Measurements from ENCODE around the gene NCLN.
"Not testable (repeated sequence)": the region's sequence is repeated elsewhere in the genome, so short reads cannot be mapped to it uniquely, and the experiment has no call there.

NCLN gene, protein sequence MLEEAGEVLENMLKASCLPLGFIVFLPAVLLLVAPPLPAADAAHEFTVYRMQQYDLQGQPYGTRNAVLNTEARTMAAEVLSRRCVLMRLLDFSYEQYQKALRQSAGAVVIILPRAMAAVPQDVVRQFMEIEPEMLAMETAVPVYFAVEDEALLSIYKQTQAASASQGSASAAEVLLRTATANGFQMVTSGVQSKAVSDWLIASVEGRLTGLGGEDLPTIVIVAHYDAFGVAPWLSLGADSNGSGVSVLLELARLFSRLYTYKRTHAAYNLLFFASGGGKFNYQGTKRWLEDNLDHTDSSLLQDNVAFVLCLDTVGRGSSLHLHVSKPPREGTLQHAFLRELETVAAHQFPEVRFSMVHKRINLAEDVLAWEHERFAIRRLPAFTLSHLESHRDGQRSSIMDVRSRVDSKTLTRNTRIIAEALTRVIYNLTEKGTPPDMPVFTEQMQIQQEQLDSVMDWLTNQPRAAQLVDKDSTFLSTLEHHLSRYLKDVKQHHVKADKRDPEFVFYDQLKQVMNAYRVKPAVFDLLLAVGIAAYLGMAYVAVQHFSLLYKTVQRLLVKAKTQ

DNA sequence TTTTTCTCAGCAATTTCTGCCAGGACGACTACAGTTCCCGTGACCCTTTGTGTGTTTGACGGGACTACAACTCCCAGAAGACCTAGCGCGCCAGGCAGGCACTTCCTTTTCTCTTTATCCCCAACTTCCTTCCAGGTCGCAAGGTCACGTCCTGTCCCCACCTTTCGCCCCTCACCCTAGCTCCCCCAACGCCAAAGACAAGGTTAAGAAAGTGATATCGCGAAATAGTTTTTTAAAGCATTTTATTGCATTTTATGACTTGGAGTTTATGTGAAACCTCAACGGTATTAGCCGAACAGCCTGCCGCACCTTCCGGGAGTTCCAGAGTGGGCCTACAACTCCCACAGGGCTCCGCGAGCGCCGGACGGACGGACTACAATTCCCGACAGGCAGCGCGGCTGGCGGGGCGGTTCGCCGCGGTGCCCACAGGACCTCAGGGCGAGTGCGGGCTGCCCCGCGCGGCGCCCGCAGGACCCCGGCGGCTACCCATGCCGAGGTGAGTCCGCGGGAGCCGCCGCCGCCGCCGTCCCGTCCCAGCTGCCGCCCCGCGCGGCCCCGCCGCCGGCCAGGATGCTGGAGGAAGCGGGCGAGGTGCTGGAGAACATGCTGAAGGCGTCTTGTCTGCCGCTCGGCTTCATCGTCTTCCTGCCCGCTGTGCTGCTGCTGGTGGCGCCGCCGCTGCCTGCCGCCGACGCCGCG lies at the start of gene NCLN:
NCLN (plus strand) TSS at position 470 of the 699 bp plus-strand sequence; CDS start at position 571, 101 bp downstream.
- peak; percentile 96 for DNase-seq

DNA sequence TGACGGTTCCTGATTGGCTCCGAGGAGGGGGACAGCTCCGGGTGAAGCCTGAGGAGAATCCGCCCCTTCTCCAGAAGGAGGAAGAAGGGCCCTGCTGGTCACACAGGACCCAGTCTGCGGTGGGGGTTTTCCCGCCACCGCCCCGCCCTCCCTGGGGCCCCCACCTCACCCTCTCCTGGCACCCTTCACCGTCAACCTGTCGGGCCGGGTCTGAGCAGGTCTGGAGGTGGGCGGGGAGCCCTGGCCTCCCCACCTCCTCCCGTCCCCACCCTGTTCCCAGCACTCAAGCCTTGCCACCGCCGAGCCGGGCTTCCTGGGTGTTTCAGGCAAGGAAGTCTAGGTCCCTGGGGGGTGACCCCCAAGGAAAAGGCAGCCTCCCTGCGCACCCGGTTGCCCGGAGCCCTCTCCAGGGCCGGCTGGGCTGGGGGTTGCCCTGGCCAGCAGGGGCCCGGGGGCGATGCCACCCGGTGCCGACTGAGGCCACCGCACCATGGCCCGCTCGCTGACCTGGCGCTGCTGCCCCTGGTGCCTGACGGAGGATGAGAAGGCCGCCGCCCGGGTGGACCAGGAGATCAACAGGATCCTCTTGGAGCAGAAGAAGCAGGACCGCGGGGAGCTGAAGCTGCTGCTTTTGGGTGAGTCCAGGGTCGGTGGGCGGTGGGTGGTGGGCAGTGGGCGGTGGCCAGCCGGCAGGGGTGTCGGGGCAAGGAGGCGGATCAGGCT lies 49.6 kb upstream of the NCLN start, which contains the start of gene GNA15:
GNA15 (plus strand) TSS at position 73 of the 723 bp plus-strand sequence; CDS start at position 491, 418 bp downstream.
- DNase-seq, result no peak

DNA sequence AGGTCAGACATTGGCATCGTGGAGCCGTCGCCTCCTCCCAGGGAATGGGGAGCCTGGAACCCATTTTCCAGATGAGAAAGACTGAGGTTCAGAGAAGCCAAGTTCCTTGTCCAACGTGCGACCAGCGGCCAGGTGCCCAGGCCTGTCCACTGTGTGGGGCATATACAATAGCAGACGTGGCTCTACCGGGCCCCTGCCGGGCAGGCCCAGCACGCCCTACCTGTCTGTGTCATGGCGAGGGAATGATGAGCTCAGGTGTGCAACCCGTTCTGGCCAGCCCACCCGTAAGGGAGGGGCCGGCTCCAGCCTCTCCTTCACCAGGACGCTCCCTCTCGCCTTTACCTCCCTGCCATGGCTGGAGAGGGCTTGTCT lies 49.1 kb upstream of the NCLN start:
- no peak for DNase-seq

DNA sequence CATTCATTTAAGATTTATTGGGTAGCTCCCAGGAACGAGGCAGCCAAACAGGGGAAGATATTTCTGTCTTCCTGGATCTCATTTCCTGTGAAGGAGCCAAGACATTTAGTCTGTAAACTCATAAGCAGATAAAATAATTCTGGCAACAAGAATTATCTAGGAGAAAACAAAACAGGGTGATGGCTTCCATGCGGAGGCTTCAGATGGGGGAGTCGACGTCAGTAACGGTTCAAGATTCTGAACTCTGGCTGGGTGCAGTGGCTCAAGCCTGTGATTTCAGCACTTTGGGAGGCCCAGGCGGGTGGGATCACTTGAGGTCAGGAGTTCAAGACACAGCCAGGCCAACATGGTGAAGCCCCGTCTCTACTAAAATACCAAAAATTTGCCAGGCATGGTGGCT lies 48.6 kb upstream of the NCLN start:
- no peak for DNase-seq

DNA sequence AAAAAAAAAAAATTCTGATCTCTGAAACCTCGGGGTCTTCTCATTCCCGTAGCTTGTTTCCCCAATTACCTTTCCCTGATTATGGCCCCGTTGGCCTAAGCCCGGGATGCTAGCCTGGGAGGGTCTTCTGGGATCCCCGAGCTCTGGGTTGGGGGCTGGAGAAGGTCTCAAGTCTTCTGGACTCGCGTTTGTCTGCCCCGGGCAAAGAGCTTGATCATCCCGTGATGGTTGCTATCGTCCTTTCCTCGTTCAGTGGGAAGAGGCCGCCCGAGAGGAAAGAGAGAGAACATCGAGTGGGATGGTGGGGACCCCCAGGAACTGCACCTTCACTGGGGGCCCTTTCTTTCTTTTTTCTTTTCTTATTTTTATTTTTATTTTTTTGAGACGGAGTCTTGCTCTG lies 47.5 kb upstream of the NCLN start:
- no peak for DNase-seq

DNA sequence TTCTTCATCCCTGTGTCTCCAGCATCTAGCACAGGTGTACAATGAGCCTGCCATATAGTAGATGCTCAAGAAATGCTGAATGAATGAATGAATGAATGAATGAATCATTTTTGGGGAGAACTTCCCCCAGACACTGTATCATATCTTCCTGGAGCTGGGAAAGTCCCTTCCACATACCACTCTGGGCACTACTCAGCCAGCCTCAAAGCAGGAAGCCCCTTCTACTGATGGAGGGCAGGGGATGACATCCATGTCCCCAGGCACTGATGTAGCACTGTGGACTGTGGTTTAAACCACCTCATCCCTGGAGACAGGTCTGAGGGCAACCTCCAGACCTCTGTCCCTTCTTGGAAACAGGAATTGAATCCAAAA lies 45.1 kb upstream of the NCLN start:
- DNase-seq, result no peak

DNA sequence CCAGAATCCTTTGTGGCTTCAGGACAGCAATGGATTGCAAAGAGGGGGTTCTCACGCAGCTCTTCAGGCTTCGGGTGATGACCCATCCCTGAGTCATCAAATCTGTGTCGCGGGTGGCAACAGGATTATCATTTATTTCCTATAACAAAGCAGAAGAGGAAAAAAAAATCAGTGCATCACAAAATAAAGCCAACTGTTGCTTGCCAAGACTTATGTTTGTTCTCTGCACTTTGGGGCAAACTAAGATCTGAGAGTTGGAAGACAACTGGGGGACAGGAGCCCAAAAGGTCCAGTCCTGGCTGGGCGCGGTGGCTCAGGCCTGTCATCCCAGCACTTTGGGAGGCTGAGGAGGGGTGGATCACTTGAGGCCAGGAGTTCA lies 43.4 kb upstream of the NCLN start:
- DNase-seq, result no peak

DNA sequence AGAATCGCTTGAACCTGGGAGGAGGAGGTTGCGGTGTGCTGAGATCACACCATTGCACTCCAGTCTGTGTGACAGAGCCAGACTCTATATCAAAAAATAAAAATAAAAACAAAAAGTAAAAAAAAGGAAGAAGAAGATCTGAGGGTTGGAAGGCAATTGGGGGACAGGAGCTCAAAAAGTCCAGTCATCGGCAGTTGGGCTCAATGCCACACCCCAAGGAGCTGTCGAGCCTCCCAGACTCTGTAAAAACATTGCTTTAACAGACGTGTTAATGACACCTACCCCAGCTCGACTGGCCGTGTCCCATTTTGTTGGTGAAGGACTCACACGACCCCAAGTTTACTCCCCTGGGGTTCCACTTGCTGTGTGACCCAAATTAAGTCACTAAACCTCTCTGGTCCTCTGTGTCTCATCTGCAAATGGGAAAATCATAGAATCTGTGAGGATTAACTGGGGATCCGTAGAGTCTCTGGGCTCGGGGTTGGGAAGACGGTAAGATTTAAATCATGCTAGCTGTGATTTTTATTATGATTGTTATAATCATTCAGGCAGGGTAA lies 42.9 kb upstream of the NCLN start:
- DNase-seq, result no peak

DNA sequence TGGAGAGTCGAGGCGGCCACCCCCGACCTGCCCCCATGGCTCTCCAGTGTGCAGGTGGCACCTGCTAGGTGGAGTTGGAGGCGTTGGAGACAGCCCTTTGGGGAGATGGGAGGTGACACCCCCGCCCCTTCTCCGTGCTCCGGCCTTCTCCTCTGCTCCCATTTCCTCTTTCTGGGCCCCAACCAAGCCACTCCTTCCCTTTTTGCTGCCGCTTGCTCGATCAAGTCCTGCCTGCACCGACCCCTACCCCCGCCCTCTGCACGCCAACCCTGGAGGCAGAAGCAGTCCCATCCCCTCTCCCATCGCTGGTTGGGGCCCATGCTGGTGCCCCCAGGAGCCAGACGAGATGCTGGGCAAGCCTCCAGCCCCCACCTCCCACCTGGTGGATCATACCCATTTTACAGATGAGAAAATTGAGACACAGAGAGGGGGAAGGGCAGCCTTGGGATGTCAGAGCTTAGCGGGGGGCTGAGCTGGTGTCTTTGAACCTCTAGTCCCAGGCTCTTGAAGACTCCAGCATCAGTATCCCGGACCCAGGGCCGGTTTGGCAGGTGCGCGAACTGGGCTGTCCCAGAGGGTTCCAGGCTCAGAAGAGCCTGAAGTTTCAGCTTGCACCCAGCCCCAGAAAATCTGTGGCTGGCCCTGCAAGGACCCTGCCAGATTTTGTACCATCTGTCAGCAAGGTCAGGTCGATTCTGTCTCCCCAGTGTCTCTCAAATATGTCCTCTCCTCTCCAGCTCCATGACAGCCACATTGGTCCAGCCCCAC lies 39.6 kb upstream of the NCLN start:
- DNase-seq, result no peak

DNA sequence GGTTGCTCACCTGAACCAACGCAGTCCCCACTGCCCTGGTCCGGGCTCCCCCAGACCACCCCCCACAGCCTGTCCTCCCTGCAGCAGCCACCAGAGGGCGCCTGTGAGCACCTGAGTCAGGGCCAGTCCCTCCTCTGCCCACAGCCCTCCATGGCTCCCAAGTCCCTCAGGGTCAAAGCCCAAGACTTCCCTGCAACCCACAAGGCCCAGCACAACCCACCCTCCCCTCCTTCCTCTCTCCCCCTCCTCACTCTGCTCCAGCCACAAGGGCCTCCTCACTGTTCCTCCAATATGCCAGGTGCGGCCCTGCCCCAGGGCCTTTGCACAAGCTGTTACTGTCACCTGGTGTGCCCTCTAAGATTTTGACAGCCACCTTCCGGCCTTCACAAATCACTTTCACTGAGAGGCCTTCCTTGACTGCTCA lies 39.0 kb upstream of the NCLN start:
- DNase-seq, result no peak

DNA sequence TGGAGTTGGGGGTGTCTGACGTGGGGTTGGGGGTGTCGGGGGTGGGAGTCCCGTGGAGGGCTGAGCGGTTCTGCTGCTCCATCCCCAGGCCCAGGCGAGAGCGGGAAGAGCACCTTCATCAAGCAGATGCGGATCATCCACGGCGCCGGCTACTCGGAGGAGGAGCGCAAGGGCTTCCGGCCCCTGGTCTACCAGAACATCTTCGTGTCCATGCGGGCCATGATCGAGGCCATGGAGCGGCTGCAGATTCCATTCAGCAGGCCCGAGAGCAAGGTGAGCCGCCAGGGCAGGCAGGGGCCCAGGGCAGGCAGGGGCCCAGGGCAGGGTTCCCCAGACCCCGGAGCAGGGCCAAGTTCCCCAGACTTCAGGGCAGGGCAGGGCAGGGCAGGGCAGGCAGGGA lies 37.2 kb upstream of the NCLN start:
- DNase-seq, result no peak

DNA sequence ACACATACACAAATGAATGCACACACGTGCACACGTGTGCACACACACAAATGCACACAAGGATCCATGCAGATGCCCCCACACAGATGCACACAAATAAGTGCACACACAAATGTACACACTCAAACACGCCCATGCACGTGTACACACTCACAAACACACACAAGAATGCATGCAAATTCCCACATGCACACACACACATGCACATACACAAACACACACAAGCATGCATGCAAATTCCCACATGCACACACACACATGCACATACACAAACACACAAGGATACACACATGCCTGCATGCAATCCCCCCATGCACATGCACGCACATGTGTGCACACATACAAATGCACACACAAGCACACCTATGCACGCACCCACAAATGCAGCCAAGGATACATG lies 36.6 kb upstream of the NCLN start:
- DNase-seq, result no peak

DNA sequence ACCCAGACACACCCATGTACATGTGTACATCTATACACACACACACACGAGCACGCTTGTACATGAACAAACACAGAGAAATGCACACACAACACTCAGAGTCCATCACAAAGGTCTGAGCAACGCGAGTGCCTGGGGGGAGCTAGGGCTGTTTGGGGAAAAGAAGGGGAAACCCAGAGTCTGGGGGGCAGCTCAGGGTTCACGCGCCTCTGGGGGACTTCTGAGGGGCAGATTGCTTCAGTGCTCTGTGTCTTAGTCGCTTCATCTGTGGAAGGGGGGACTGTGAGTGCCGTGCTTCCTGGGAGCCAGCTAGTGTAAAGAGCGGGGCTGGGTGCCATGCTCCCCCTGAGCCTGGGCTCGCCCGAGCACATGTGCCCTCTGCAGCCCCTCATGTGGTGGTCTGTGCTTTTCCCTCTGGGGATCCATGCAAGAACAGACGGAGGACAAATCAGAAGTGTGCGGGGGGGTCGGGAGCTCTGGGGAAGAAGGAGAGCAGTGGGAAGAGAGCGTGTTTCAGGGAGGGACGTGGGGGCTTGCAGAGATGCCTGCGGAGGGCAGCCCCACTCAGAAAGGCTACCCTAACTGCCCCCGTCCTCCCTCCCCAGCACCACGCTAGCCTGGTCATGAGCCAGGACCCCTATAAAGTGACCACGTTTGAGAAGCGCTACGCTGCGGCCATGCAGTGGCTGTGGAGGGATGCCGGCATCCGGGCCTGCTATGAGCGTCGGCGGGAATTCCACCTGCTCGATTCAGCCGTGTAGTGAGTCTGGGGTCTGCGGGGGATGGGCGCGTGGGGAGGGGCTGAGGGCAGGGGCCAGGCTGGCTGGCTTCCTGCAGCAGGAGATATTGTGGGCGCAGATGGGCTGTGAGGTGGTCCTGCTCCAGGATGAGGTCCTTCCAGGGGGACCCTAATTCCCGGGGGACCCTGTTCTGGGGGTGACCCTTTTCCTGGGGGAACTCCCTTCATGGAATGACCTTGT lies 35.9 kb upstream of the NCLN start:
- DNase-seq, result no peak

DNA sequence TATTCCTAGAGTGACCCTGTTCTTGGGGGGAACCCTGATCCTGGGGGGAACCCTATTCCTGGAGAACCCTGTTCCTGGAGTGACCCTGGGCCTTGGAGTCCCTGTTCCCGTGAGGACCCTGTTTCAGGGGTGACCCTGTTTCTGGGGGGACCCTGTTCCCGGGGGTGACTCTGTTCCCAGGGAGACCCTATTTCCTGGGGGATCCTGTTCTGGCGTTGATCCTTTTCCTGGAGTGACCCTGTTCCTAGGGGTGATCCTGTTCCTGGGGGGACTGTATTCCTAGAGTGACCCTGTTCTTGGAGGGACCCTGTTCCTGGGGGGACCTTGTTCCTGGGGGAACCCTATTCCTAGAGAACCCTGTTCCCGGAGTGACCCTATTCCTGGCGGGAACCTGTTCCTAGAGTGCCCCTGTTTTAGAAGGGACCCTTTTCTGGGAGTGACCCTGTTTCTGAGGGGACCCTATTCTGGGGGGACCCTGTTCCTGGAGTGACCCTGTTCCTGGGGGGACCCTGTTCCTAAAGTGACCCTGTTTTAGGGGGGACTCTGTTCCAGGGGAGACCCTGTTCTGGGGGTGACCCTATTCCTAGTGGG lies 34.9 kb upstream of the NCLN start:
- no peak for DNase-seq

DNA sequence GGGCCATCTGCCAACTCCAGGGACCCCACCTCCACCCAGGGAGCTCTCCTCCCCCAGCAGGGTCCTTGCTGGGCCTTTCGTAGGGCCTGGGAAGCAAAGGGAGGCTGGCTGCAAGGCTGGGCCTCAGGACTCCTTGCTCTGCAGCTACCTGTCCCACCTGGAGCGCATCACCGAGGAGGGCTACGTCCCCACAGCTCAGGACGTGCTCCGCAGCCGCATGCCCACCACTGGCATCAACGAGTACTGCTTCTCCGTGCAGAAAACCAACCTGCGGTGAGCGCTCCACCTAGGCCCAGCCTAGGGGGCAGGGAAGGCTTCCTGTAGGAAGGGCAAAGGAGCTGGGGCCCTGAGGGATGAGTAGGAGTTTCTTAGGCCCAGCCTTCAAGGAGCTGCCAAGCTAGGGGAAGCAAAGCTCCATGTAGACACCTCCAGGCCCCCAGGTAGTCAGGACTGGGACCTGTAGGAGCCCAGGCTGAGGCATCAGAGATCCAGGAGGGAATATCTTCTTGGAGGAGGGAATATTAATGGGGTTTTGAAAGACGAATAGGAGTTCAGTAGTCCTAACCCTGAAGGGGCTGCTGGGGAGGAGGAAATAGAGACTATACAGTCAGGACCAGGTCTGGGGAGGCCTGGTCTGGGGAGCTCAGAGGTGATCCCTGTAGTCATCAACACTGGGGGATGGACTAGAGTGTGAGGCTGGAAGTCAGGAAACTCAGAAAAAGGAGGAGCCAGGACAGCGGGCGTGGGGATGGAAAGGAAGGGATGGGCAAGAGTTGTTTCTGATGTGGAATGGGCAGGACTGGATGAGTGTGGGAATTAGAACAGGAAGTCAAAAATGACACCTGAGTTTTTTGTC lies 33.9 kb upstream of the NCLN start:
- DNase-seq, result no peak

DNA sequence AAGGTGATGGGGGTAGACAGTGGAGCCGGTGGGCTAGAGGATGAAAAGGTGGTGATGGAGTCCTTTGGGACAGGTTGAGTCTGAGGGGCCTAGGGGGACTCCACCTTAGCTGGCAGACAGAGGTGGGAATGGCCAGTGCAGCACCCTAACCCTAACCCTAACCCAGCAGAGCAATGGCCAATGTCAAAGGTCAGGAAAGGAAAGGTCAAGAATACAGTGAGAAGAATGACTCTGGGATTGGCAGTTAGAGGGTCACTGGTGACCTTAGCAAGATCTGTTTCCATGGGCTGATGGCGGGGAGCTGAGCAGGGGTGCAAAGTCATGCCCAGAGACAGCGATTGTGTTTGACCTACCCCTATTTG lies 33.3 kb upstream of the NCLN start:
- DNase-seq, result no peak

DNA sequence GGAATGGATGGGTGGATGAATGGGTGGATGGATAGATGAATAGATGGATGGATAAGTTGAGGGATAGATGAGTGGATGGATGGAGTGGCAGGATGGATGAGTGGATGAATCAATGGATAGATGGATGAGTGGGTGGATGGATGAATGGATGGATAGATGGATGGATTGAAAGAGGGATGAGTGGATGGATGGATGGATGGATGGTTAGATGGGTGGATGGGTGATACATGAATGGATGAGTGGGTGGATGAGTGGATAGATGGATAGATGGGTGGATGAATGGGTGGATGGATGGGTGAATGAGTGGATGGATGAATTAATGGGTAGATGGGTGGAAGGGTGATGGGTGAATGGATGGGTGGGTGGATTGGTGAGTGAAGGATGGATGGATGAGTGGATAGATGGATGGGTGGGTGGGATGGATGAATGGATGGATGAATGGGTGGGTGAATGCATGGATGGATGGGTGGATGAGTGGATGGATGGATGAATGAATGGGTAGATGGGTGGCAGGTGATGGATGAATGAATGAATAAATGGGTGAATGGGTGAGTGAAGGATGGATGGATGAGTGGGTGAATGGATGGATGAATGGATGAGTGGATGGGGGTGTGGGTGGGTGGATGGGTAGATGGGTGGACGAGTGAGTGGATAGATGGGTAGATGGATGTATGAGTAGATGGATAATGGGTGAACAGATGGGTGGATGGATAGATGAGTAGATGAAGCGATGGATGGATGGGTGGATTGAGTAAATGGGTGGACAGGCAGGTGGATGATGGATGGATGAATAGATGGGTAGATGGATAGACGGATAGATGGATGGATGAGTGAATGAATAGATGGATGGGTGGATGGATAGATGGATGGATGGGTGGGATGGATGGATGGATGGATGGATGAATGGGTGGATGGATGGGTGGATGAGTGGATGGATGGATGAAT lies 32.2 kb upstream of the NCLN start:
- DNase-seq, result no peak

DNA sequence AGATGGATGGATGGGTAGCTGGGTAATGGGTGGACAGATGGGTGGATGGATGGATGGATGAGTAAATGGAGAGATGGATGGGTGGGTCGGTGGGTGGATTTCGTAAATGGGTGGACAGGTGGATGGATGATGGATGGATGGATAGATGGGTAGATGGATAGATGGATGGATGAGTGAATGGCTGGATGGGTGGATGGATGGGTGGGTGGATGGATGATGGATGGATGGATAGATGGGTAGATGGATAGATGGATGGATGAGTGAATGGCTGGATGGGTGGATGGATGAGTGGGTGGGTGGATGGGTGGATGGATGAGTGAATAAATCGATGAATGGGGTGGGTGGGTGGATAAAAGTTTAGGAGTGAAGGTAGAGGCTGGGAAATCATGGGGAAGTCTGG lies 31.3 kb upstream of the NCLN start:
- not testable (repeated sequence) for DNase-seq
